Gastrocnemius medialis (tissue), 4 donors: ENCODE data around the gene MROH8. TPM values are rescaled to one million over a fixed set of nuclear protein-coding genes. Genes with fewer than 3 reads are reported as not detected.
"Not testable (repeated sequence)": the region's sequence is repeated elsewhere in the genome, so short reads cannot be mapped to it uniquely, and the experiment has no call there.

ENCODE experiments used
- ATAC-seq, 2 donors: fragments of 150-250 bp; one replicate each; pipeline ENCODE4 v1.9.1; 2016
- DNase-seq, 2 donors: peaks; one replicate each; pipeline ENCODE4 v3.0.0-alpha.2; 2019
- H3K27ac ChIP-seq, 4 donors: fragments of 200-600 bp; sonication (generic); 1 replicate in 1 of 4; 2 replicates in 3 of 4; pipeline ENCODE4 v1.5.1; 2016 to 2018; ENCODE audit warnings: mild to moderate bottlenecking in 2 of 4, moderate library complexity in 1 of 4
- H3K27me3 ChIP-seq, 3 donors: fragments of 200-600 bp; sonication (generic) in 2 of 3; 1 replicate in 1 of 3; 2 replicates in 2 of 3; pipeline versions ENCODE4 v1.5.1 to v1.6.0; 2016 to 2019; ENCODE audit warnings: mild to moderate bottlenecking in 1 of 3, moderate library complexity in 1 of 3
- H3K36me3 ChIP-seq, 2 donors: fragments of 200-600 bp; sonication (generic) in 1 of 2; one replicate each; pipeline ENCODE4 v1.5.1; 2017 to 2018
- H3K4me1 ChIP-seq, 2 donors: fragments of 200-600 bp; sonication (generic) in 1 of 2; one replicate each; pipeline ENCODE4 v1.5.1; 2016 to 2017; ENCODE audit warnings: mild to moderate bottlenecking in 2 of 2
- H3K4me3 ChIP-seq, 4 donors: fragments of 200-600 bp; sonication (generic) in 3 of 4; 1 replicate in 1 of 4; 2 replicates in 3 of 4; pipeline ENCODE4 v1.5.1; 2016 to 2019; ENCODE audit warnings: mild to moderate bottlenecking in 2 of 4
- H3K9me3 ChIP-seq, 3 donors: fragments of 200-600 bp; sonication (generic) in 2 of 3; 1 replicate in 1 of 3; 2 replicates in 2 of 3; pipeline ENCODE4 v1.5.1; 2016 to 2019
- POLR2A ChIP-seq, 2 donors: fragments of 450-650 bp; IDR thresholded peaks; one replicate each; pipeline ENCODE4 v1.6.1; 2017; ENCODE audit warnings: antibody characterized with exemption in 2 of 2, mild to moderate bottlenecking in 2 of 2, moderate library complexity in 2 of 2
- in situ Hi-C, 4 donors: fragments of 200-750 bp; cut with MboI; loops; one replicate each; pipeline versions ENCODE4 v1.15.0 to v1.8.0; 2017; ENCODE audit warnings: low sequenced_read_pairs in 4 of 4
- intact Hi-C: fragments of 100-400 bp; cut with DNase I; formaldehyde crosslinking; loops from one replicate; pipeline ENCODE4 v1.15.1; 2023; ENCODE audit warnings: low total_unique reads
- total RNA-seq, 4 donors: library from RNA; depleted of rRNA; stranded (reverse); fragments of >200 nt; gene quantifications; one replicate each; pipeline versions ENCODE4 v1.1.0 to v1.2.3, GENCODE V29; 2016
- TF ChIP-seq, protein P1 (sequence below), 5 experiments: fragments of 450-650 bp in 3 of 5; fragments of 200-600 bp in 2 of 5; sonication (generic) in 2 of 5; IDR thresholded peaks in 4 of 5; conservative IDR thresholded peaks in 1 of 5; 1 replicate in 4 of 5; 2 replicates in 1 of 5; pipeline ENCODE4 v1.5.1; 2016 to 2019; ENCODE audit warnings: antibody characterized with exemption in 5 of 5, mild to moderate bottlenecking in 3 of 5, moderate library complexity in 3 of 5

Gene MROH8
- total RNA-seq, 4 donors from 2014 or later: 1.4 to 4.4 (median 3.0) TPM

DNA sequence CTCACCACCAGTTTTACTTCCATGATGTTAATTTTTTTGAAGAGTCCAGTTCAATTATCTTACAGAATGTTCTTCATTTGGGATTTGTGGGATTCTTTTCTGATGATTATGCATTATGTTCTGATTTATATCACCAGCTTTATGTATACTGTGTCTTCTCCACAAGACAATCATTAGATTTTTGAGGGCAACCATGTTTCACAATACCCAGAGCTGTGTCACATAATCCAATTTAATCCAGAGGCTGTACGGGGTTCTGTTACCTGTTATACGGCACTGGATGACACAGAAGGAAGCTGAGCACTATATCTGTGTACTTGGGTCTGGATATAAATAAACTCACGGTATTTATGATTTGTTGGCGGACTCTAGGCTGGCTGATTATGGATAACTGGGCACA lies 41.8 kb downstream of the MROH8 start:
- H3K4me3 ChIP-seq: no peak overlapping the region
- no peaks in the 10 kb centered on the region for H3K36me3 ChIP-seq
- H3K27me3 ChIP-seq: no peaks in the 10 kb centered on the region
- no peaks in the 10 kb centered on the region for H3K9me3 ChIP-seq
- TF ChIP-seq, protein P1, sequence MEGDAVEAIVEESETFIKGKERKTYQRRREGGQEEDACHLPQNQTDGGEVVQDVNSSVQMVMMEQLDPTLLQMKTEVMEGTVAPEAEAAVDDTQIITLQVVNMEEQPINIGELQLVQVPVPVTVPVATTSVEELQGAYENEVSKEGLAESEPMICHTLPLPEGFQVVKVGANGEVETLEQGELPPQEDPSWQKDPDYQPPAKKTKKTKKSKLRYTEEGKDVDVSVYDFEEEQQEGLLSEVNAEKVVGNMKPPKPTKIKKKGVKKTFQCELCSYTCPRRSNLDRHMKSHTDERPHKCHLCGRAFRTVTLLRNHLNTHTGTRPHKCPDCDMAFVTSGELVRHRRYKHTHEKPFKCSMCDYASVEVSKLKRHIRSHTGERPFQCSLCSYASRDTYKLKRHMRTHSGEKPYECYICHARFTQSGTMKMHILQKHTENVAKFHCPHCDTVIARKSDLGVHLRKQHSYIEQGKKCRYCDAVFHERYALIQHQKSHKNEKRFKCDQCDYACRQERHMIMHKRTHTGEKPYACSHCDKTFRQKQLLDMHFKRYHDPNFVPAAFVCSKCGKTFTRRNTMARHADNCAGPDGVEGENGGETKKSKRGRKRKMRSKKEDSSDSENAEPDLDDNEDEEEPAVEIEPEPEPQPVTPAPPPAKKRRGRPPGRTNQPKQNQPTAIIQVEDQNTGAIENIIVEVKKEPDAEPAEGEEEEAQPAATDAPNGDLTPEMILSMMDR (IDR thresholded peaks at IDR 0.05 in 4 of 5, conservative IDR thresholded peaks at IDR 0.05 in 1 of 5): no peak
- TF ChIP-seq POLR2A (IDR thresholded peaks at IDR 0.05): no peak
- no peaks in the 10 kb centered on the region for H3K4me1 ChIP-seq
- ATAC-seq (no peak), DNase-seq (no peak)
- in situ Hi-C loops (no loop called here), intact Hi-C loops (no loop called here)
- no peak overlapping the region for H3K27ac ChIP-seq

DNA sequence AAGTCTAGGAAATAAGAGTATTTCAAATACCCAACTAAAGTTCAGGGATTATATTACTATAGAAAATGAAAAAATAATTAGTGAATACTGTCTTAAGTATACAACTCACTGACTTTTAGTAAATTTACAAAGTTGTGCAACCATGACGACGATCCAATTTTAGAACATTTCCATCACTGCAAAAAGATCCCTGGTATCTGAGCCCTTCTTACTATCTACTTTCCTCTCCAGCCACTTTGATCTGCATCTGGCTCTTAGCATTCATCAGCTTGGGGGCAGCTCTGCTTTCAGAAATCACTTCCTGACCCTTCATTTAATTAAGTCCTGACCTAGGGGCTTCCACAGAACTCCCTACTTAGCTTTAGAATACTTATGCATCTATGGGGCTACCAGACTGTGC lies 45.4 kb downstream of the MROH8 start:
- in situ Hi-C loops (no loop called here), intact Hi-C loops (no loop called here)
- Histone ChIP-seq H3K4me3 (no peak overlapping the region), H3K27ac (no peak overlapping the region), H3K9me3 (no peaks in the 10 kb centered on the region), H3K36me3 (no peaks in the 10 kb centered on the region), H3K4me1 (no peaks in the 10 kb centered on the region), H3K27me3 (no peaks in the 10 kb centered on the region)
- no peak for TF ChIP-seq POLR2A (IDR thresholded peaks at IDR 0.05)
- TF ChIP-seq, protein P1 (IDR thresholded peaks at IDR 0.05 in 4 of 5, conservative IDR thresholded peaks at IDR 0.05 in 1 of 5): no peak
- no peak for DNase-seq
- ATAC-seq: no peak

DNA sequence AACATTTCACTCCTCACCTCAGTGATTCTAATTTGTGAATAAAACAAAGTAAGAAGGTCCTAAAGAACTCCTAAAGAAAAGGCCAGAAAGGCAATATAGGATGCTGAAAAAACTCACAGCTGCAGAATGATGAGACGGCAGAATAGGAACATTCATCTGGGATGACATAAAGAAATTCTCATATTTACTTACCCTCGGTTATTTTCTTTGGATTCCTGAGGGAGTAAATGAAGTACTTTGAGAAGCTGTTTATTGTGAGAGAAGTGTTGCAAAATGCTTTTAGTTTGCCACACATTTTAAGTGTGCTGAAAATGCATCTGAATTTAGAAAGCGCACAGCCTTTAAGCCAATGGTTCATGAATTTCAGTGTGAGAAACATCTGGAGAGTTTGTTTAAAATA lies 47.9 kb downstream of the MROH8 start:
- ATAC-seq (no peak), DNase-seq (no peak)
- no peak overlapping the region for H3K4me3 ChIP-seq
- no peaks in the 10 kb centered on the region for H3K36me3 ChIP-seq
- intact Hi-C loops: no loop called here
- no peak for TF ChIP-seq POLR2A (IDR thresholded peaks at IDR 0.05)
- TF ChIP-seq, protein P1 (IDR thresholded peaks at IDR 0.05 in 4 of 5, conservative IDR thresholded peaks at IDR 0.05 in 1 of 5): no peak
- no peaks in the 10 kb centered on the region for H3K27me3 ChIP-seq
- in situ Hi-C loops: no loop called here
- no peak overlapping the region for H3K27ac ChIP-seq
- no peaks in the 10 kb centered on the region for H3K4me1 ChIP-seq
- no peaks in the 10 kb centered on the region for H3K9me3 ChIP-seq

DNA sequence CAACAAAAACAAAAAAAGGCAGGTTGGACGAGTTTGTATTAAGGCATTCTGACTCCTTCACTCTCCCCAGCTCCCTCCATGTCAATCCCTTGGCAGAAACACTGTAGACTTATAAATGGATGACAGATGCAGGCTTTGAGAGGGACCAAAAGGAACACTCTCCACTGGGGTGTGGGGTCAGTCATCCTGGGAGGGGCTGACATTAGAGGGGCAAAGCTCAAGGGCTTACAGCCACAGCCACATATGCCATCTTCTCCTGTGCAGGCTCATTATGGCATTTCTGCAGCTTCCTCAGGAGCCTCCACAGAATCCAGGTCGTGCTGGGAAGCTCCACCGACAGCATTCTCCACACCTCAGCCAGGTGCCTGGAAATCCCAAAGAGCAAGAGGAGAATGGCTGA lies 50.5 kb downstream of the MROH8 start:
- H3K36me3 ChIP-seq: no peaks in the 10 kb centered on the region
- DNase-seq (no peak), ATAC-seq (no peak)
- no peaks in the 10 kb centered on the region for H3K9me3 ChIP-seq
- no peaks in the 10 kb centered on the region for H3K4me1 ChIP-seq
- H3K27ac ChIP-seq: no peak overlapping the region
- no peak for TF ChIP-seq POLR2A (IDR thresholded peaks at IDR 0.05)
- TF ChIP-seq, protein P1 (IDR thresholded peaks at IDR 0.05 in 4 of 5, conservative IDR thresholded peaks at IDR 0.05 in 1 of 5): no peak
- no peaks in the 10 kb centered on the region for H3K27me3 ChIP-seq
- in situ Hi-C loops: no loop called here
- intact Hi-C loops: no loop called here
- no peak overlapping the region for H3K4me3 ChIP-seq

DNA sequence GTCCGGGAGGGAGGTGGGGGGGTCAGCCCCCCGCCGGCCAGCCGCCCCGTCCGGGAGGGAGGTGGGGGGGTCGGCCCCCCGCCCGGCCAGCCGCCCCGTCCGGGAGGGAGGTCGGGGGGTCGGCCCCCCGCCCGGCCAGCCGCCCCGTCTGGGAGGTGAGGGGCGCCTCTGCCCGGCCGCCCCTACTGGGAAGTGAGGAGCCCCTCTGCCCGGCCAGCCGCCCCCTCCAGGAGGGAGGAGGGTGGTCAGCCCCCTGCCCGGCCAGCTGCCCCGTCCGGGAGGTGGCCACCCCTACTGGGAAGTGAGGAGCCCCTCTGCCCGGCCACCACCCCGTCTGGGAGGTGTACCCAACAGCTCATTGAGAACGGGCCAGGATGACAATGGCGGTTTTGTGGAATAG lies 53.1 kb downstream of the MROH8 start:
- H3K36me3 ChIP-seq, H3K27me3 ChIP-seq, intact Hi-C loops, H3K4me1 ChIP-seq, DNase-seq, H3K9me3 ChIP-seq, in situ Hi-C loops, H3K27ac ChIP-seq, H3K4me3 ChIP-seq, ATAC-seq: not testable (repeated sequence)
